GM19351 (cell line): ENCODE data around the gene TSPYL4.

Experiments
- ATAC-seq: cut with Tn5 transposase; IDR thresholded peaks from one replicate; pipeline ENCODE4 v1.9.1; 2021; ENCODE audit warnings: mild to moderate bottlenecking, moderate library complexity; ENCODE audit not compliant: unreplicated experiment

The TSPYL4 gene

DNA sequence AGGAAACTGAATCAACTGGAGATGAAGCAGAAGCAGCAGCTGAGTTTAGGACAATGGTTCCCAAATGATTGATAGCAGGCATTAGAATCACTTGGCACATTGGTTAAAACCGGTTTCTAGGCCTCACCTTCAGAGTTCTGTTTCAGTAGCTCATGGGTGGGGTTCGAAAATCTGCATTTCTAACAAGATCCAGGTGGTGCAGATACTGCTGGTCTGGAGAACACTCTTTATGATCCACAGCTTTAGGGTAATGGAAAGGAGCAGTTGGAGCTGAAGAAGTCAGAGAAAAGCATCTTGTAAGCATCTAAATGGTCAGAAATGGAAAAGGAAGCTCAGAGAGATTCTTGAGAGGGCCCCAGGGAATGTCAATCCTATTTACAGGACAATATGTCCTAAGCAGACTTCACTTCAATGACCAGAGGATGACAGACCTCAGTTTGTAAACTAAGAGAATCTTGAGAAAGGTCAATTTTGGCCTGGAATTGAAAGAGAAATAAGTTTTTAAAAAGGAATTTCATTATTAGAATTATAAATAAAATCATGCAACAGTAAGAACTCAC, 17.4 kb upstream of the TSPYL4 start:
- no peak for ATAC-seq

DNA sequence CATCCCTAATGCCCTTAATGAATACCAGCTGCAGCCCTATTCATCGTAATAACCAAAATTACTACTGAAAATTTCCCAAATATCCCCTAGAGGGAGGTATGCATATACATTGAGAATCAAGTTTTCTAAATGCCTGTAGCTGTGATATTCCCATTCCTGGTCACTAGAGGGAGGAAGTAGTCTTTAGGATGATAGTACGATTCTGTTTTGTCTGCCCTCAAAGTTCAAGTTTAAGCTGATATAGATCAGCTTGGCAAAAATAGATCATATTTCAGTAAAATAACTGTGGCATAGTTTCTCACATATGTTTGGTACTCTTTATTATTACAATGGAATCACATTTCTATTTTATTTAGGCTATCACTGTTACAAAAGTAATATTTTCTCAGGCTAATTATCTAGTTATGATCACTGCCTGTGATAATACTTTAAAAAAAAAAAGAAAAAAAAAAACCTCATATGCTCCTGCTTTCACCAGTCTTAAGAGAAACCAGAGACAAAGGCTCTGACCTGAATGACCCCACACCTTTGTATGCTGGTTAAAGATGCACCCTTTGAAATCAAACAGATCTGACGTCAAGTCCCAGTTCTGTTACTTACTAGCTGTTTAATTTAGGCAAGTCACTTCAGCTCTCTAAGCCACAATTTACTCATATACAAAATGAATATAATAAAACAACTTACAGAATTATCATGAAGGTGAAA, 14.9 kb upstream of the TSPYL4 start:
- peak; percentile 86 for ATAC-seq

DNA sequence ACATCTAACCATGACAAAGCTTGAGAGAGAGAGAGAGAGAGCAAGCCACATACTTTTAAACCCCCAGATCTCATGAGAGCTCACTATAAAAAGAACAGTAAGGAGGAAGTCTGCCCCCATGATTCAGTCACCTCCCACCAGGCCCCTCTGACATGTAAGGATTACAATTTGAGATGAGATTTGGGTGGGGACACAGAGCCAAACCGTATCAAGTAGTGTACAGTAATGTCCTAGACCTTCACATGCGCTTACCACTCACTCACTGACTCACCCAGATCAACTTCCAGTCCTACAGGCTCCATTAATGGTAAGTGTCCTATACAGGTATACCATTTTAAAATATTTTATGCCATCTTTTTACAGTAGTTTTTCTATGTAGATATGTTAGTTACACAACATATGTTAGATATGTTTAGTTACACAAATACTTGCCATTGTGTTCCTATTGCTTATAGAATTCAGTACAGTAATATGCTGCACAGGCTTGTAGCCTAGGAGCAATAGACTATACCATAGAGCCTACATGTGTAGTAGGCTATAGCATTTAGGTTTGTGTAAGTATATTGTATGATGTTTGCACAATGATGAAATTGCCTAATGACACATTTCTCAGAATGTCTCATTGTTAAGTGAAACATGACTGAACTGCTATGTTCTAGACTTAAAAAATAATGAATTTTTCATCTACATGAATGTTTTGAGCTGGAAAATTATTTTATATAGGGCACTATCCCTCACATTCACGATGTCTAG, 14.1 kb upstream of the TSPYL4 start:
- peak; percentile 1 for ATAC-seq

DNA sequence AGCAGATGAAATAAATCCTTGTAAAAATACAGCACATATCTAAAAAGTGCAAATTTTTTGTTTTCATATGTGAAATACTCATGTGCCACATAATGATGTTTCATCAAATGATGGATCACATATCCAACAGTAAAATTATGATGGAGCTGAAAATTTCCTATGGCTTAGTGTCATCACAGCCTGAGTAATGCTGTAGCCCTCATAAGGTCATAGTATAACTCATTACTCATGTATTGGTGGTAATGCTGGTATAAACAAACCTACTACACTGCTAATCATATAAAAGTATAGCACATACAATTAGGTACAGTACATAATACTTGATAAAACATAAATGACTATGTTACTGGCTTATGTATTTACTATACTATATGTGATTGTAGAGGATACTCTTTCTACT, 12.9 kb upstream of the TSPYL4 start:
- ATAC-seq, result no peak

DNA sequence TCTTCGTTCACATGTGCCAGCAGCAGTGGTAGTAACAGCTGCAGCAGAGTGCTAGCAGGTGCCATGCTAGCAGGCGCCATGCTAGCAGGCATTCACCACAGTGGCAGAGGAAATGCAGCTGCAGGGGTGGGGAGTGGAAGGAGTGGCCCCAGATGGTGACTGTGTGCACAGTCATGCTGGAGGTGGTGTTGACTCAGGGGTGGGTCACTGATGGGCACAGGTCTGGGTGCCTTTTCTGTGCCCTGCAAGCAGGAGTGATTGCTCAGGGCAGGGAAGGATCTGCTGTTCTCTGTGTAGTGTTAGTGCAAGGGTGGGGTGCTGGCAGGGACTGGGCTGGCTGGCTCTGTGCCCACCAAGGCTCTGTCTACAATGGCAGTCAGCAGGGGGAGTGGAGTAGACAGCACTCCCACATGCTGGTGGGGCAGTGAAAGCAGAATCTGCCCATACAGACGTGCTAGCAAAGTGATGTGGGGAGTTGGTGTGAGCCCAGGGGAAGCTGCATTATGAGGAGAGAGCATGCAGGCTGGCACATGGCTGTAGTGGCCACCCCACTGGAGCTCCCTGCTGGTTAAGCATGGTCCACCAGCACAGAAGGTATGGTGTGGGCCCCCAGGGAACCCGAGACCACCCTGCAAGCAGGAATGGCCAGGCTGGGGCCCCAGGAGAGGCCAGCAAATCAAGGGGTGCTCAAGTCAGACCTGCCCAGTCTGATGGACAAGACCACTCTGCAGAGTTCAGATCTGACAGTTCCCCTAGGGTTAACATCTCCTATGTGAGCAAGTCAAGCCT, 11.4 kb upstream of the TSPYL4 start:
- ATAC-seq, result no peak

DNA sequence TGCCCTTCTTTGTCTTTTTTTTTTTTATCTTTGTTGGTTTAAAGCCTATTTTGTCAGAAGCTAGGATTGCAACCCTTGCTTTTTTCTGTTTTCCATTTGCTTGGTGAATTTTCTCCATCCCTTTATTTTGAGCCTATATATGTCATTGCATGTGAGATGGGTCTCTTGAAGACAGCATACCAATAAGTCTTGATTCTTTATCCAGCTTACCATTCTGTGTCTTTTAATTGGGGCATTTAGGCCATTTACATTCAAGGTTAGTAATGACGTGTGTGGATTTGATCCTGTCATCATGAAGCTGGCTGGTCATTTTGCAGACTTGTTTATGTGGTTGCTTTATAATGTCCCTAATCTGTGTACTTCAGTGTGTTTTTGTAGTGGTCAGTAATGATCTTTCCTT, 9.5 kb upstream of the TSPYL4 start:
- no peak for ATAC-seq

DNA sequence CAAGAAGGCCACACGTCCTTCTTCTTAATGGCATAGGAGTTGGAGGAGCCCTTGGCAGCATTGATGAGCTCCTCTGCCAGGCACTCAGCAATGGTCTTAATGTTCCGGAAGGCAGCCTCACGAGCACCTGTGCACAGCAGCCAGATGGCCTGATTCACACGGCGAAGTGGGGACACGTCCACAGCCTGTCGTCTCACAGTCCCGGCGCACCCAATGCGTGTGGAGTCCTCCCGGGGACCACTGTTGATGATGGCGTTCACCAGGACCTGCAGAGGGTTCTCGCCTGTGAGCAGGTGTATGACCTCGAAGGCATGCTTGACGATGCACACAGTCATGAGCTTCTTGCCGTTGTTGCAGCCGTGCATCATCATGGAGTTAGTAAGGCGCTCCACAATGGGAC, 4.6 kb upstream of the TSPYL4 start:
- ATAC-seq, result no peak

DNA sequence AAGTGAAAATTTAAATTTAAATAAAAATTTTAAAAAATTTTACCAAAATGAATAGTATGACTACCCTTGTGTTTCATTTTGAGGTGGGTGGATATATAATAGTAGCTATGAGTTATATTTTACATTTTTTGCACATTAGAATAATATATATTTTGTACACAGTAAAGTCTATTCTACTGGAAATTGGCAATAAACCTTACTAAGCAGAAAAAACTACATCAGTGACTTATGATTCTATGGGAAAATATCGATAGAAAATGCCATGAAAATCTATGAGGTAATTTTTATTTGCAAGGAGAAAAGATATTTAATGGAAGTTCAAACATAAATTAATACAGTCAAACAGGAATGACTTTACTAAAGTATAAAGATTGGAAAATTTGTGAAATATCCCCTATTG, 2.8 kb upstream of the TSPYL4 start:
- no peak for ATAC-seq

DNA sequence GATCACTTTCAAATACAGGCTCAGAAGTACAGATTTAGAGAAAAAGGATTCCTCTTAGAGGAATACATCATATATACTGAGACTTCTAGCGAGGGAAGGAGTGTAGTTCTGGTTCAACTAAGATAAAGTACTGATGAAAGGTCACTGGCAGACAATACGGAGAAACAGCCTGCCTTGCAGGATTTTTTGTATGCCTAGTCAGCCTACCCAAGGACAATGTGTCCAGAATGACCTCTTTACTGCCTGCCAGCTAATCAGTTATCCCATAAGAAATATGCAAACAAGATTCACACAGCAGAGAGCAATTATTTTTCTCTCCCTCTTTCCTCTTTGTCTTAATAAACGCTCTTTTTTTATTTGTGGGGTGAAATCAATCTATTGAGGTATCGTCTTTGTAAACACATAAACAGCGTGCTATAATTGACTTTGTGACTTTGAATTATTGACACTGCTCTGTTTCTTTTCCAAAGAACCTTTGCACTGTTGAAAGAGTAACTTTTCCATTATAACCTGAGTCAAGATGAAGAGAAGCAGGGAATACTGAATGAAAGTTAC, 1.4 kb upstream of the TSPYL4 start:
- no peak for ATAC-seq

DNA sequence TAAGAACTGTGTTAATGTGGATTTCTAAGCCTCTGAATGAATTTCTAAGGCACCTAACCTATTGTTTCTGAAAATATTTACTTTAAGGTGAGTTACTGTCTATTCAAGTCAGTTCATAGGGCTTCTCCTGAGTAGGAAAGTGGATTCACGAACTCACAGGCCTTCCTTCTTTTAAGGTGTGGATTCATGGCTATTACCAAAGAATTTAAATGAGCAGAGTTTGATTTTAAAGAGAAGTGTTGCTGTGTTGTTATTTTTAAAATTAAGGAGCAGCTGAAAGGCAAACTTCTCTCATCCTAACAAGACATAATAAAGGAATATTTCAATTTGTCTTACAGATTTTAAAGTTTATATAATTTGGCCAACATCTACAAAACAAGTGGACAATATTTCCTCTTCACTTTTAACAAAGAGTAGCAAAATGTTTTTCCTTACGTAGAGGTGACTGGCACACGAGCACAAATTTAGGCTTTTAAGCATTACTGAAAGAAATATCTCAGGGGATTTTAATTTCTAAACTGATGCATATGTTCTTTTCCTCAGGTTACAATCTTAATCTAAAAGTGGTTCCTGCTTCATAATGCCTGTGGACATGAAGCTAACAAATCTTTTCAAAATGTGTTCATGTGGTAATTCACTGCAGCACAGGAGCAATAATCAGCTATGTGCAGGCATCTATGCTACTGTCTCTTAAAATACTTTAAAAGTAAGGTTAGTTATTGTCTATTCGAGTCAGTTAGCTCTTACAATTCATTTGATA, 602 bp upstream of the TSPYL4 start:
- ATAC-seq, result peak; percentile 28

DNA sequence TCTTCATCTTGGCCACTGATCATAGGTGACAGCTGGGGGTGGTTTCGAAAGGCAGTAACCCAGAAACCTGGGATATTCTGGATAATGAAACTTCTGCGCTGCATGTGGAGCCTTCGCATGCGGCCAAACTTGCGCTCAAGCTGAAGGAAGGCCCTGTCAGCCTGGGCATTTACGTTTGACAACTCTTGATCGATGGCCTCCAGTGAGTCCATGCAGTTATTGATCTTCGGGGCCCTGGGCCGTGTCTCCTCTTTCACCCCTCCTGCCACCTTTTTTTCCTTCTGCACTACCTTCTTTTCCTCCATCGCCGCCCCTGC, 729 bp downstream of the TSPYL4 start:
- no peak for ATAC-seq

DNA sequence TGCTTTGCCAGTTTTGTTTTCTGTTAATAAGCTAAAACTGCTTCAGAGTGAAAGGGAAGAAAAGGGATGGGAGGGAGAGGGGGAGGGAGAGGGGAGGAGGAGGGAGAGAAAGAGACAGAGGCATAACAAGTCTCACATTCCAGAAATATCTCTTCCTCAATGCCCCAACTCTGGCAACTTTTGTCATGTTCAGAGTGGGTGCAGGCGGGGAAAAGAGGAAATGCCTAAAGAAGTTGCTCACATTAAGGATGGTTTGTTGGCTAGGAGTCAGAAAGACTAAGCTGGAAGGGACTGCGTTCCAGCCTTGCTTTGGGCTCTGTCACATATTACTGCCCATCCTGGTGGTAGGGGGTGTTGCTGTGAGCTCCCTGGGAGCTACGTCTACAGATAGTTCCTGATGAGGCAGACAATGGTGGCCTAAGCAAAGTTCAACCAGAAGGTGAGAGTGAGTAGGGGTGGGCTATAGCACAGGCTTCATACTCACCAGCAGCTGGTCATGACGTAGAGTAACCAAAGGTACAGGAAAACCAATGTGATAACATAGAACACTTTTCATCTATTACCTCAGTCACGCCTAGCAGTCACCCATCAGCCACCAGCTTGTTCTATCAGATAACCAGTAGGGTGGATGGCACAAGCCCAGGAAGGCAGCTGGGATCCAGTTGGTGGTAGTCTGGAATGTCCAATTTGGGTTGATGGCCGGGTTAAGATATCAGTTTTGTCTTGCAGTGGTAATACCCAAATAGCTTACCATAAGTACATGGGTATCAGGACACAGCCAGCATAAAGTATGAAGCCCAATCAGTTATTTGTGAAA, 2.1 kb downstream of the TSPYL4 start:
- ATAC-seq, result no peak

DNA sequence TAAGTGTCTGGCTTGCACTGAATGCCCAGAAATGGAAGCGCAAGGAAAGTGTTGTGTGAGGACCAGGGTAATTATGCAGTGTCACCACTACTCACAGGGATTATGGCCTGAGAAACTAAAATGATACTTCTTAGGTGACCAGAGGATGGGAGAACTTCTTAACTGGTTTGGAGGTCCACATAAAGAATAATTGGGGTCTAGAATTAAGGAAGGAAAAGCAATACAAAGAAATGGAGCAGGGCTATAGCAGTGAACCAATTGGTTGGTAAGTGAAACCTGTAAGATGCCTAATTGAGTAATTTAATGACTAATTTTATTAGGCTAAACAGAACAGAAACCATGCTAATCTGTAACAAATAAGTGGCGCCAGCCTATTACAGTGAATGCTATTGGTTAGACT, 5.3 kb downstream of the TSPYL4 start:
- no peak for ATAC-seq

DNA sequence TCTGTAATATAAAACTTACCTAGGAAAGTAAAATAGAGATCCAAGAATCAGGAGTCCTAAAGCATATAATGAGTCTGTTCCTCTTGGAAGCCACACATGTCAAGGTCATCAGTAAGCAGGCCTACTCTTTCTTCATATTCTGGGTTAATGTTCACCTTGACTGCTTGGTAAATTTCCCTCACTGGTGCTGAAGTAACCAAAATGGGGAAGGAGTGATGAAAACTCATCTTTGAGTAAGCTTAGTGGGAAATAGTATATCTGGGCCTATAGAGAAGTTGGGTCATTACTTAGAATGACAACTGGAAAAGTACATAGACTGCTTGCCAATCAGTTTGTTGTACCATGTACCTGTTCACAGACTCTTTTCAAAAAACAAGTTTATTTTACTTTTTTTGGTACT, 6.6 kb downstream of the TSPYL4 start:
- ATAC-seq, result no peak

DNA sequence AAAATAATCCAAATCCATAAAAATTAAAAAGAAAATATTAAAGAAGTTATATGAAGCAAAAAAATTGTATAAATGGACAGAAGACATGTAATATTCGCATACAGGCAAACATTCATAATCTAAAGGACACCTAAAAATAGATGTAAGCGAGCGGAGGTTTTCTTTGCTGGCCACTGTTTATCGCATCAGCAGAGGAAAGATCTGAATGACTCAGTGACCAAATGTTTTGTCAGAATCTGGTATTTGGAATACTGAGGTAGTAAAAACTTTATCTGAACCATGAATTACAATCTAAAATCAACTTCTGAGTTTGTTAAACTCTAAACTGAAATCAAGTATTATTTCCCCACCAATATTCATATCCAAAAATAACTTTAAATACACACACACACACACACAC, 7.8 kb downstream of the TSPYL4 start:
- ATAC-seq, result no peak

DNA sequence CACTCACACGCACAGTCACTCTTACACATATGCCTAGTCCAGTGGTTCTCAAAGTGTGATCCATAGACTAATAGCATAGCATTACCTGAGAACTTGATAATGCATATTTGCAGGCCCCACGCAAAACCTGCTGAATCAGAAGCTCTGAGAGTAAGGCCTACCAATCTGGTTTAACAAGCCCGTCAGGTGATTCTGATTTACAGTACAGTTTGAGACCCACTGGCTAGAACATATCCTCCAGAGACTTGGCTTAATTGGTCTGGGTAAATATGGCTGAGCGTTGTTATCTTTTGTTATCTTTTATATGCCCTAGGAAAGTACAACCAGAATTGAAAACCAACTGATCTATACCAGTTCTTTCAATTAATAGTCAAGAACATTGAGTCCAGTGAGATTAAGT, 9.6 kb downstream of the TSPYL4 start:
- ATAC-seq, result no peak

DNA sequence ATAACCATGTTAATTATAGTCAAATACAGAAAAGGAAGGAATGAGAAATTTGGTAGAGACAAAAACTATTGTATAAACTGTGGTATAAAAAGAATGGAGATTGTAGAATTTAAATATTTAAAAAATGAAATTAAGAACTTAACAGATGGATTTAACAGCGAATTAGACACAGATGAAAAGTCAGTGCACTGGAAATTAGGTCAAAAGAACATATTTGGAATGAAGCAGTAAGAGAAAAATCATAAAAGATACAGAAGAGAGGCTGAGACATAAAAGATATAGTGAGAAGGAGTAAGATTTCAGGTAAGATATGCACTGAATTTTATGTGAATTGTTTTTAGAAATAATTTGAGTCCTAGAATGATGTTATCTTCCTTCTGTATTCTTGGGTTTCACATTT, 14.0 kb downstream of the TSPYL4 start:
- ATAC-seq, result no peak

DNA sequence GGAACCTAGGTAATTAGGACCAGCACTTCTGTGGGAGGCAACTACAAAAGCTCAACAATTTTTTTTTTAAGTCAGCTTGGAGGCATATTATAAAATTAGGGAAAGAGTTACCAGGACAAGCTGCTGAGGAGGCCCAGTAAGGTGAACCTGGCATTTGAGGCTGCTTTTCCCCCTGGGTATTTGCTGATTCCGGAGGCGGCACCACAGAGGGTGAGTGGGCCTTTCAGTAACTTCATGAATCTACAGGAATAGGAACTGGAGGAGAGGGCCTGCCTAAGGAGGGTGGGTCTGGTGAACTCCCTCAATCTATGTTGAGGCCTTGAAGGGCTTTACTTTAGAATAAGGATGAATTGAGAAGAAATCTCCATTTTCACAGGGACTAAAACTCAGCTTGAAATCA, 14.6 kb downstream of the TSPYL4 start:
- ATAC-seq, result no peak

DNA sequence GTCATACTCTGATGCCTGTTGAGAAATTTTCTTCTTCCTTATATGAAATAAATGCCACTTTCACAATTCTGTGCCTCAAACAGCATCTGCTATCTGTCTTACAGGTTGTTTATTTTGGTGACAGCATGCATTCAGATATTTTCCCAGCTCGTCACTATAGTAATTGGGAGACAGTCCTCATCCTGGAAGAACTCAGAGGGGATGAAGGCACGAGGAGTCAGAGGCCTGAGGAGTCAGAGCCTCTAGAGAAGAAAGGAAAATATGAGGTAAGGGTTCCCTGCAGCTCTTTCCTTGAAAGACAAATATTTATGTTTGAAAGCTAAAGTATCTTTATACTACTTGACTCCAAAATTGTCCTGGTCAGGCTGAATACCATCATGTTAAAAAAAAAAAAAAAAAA, 15.8 kb downstream of the TSPYL4 start:
- no peak for ATAC-seq

DNA sequence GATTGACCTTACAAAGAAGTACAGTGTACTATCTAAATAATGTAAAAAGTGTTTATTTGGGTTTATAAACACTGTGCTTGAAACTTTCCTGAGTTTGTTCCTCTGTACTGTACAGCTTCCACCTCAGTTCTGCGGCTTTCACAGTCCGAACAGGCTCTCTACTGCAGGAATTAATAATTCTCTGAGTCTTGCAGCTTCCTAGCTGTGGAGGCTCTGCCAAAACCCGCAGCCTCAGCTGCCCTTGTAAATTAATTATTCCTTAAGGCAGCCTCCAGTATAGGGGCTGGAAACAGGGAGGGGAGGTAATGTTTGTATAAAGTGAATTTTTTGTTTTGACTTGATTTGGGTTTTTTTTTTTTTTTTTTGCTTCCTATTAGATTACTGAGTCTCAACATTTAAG, 19.2 kb downstream of the TSPYL4 start:
- no peak for ATAC-seq
